T-helper 2 cell (primary cell): Measurements from ENCODE around the gene UGGT2.
"Not testable (repeated sequence)": the region's sequence is repeated elsewhere in the genome, so short reads cannot be mapped to it uniquely, and the experiment has no call there.

Experiments
- DNase-seq, 5 experiments: peaks; one replicate each; pipeline versions ENCODE4 v3.0.0 to v3.0.0-alpha.2; 2012 to 2022

The UGGT2 gene

DNA sequence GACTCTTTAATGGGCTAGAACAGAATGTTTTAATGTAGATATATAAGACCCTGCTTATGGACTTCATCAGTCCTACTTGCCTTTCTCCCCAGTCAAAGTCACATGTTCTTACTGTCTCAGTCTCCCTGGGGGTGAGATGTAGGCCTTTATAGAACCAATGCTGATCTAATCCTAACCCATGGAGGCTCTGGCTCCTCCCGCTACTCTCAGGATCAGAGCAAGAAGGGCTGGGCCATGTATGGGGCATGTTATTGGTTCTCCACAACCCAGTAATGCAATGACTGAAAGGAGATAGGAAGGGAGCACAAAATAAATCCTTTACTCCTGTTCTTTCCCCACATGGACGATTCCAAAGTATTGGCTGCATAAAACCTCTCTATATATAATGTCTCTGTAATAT lies 82.3 kb downstream of the UGGT2 start:
- DNase-seq, result no peak

DNA sequence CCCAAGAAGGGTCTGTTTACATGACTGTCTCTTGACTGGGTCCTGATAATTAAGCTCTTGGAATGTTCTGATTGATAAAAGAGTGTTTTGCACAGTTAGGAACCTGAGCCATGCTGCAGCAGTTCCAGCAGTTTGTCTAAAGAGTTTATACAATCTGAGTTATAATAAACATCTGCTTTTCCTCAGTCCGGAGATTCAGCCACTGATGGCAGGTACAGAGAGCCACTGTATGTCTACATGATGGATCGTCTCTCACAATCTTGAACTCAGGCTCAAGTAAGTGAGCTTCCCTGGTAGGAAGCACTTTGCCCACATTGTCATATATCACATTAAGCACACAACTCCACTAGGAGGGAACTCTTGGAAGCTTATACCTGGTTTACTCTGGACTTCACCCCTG lies 84.3 kb downstream of the UGGT2 start:
- no peak for DNase-seq

DNA sequence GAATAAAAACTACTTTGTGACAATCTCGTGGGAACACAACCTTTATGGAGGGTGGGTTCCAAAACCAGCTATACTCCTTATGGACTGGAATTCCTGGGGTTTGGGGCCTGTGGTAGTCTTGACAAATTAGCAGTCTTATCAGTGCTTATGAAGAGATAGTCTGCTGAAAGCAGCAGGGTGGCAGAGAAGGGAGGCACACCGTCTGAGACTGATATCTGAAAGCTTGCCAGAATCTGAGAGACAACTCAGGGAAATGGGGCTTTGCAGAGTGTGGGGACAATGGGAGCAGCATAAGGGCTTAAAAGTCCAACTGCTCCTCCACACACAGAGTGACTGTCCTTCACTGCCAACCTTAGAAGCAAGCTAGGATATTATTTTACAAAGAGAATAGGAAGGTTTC lies 95.9 kb downstream of the UGGT2 start:
- no peak for DNase-seq

DNA sequence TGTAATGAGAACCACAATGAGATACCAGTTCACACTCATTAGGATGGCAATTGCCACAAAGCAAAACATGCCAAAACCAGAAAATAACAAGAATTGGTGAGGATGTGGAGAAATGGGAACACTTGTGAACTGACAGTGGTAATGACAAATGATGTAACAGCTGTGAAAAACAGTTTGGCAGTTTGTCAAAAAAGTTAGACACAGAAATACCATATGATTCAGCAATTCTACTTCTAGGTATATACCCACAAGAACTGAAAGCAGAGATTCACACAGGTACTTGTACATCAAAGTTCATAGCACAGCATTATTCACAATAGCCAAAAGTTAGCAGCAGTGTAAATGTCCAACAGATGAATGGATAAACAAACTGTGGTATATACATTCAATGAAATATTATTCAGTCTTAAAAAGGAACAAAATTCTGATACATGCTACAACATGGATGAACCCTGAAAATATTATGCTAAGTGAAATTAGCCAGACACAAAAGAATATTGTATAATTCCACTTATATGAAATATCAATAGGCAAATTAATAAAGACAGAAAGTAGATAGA lies 96.5 kb downstream of the UGGT2 start:
- no peak for DNase-seq

DNA sequence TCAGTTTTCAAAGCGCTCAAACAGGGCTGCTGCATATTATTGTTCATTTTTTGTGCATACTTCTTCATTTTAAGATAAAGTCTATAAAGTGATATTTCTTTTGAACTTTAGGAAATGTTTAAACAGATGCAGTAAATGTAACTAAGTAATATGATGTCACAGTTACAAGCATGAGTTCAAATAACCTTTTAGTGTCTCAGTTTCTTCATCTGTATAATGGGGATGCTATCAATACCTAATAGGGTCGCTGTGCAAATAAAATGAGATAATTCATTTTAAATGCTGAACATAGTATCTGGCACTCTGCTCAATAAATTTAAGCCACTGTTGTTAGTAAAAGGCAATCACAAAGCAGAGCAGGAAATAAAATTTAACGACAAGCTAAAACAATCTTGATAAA lies 97.5 kb downstream of the UGGT2 start:
- no peak for DNase-seq

DNA sequence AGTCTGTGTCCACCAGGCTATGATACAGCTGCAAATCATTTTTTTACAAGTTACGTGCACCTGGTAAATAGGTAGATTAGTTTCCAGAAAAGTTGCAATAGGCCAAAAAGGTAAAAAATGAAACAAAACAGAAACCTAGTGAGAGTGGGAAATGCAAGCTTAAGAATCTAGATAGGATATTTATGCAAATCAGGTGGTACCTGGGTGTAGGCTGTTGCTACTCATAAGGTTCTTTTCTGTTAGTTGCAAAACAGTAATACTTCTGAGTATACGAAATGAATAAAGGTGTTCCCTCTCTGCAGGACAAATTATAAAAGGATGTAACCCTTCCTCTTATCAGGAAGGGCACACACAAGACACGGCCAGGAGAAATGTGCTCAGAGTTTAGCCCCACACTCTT lies 97.9 kb downstream of the UGGT2 start:
- no peak for DNase-seq

DNA sequence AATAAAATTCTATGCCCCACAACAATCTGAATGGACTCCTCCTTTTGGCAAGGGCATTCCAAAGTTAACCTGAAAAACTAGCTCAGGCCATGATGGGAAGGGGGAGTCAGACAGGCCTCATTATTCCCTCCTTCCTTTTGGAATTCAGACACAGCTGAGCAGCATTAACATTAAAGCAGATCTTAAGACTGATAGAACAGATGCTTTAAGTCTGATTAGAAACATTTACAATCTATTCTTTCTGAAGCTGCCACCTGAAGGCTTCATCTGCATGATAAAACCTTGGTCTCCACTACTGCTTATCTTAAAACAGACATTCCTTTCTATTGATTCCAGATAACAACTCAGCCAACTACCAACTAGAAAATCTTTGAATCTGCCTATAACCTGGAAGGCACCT lies 98.9 kb downstream of the UGGT2 start:
- DNase-seq, result no peak

DNA sequence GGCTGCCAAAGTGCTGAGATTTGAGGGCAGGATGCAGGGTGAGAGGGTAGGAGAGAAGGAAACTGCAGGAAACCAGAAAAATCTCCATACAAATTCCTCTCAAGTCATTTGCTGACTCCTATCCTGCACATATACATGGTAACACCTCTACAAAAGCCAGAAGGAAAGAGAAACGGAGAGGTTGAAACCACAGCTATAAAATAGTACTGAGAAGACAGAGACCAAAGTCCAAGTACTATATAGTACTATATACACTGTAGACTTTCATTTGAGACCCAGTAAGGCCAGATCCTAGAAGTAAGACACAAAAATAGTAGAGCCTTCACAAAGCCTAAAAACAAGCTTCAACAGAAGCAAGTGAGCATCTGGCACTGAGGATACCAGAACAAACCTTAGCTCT lies 103.1 kb downstream of the UGGT2 start:
- DNase-seq, result no peak

DNA sequence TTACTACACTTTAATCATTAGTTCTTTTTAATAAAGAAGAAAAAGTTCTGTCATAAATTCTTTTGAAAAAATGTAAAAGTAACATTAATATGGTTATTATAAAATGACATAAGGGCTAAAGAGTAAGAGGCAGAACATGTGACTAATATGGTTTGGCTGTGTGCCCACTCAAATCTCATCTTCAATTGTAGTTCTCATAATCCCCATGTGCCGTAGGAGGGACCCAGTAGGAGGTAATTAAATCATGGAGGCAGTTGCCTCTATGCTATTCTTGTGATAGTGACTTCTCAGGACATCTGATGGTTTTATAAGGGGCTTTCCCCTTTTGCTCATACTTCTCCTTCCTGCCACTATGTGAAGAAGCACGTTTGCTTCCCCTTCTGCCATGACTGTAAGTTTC lies 104.5 kb downstream of the UGGT2 start:
- DNase-seq, result no peak

DNA sequence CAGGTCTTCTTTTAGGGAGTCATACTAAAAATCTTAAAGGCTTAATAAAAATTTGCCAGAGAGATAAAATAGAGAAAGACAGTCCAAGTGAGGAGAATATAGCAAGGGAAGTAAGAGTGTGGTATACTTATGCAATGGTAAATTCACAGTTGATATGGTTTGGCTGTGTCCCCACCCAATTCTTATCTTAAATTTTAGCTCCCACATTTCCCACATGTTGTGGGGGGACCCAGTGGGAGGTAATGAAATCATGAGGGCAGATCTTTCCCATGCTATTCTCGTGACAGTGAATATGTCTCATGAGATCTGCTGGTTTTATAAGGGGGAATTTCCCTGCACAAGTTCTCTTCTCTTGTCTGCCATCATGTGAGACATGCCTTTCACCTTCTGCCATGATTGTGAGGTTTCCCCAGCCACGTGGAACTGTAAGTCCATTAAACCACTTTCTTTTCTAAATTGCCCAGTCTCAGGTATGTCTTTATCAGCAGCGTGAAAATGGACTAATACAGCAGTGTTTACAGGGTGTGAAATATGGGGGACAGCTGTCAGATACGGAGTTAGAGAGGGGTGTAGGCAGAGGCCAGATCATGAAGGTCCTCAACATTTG lies 115.4 kb downstream of the UGGT2 start:
- no peak for DNase-seq

DNA sequence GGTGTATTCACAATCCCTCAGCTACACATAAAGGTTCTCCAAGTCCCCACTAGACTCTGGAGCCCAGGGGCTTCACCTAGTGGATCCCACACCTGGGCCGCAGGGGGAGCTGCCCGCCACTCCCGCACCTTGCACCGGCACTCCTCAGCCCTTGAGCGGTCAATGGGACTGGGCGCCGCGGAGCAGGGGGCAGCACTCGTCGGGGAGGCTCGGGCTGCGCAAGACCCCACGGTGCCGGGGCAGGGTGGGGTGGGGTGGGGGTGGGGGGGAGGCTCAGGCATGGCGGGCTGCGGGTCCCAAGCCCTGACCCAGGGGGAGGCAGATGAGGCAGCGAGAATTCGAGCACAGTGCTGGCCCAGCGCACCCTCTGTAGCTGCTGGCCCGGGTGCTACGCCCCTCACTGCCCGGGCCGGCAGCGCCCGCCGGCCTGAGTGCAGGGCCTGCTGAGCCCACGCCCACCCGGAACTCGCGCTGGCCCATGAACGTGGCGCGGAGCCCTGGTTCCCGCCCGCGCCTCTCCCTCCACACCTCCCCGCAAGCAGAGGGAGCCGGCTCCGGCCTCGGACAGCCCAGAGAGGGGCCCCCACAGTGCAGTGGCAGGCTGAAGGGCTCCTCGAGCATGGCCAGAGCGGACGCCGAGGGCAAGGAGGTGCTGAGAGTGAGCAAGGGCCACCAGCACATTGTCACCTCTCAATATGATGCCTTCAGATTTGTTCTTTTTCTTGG lies 121.7 kb downstream of the UGGT2 start:
- DNase-seq, result no peak

DNA sequence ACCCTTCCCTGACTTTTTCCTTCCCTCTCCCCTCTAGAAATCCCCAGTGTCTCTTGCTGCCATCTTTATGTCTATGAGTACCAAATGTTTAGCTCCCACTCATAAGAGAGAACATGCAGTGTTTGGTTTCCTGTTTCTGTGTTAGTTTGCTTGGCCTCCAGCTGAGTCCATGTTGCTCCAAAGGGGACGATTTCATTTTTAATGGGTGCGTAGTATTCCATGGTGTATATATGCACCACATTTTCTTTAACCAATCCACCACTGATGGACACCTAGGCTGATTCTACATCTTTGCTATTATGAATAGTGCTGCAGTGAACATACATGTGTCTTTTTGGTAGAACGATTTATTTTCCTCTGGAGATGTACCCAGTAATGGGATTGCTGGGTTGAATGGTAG lies 123.8 kb downstream of the UGGT2 start:
- no peak for DNase-seq

DNA sequence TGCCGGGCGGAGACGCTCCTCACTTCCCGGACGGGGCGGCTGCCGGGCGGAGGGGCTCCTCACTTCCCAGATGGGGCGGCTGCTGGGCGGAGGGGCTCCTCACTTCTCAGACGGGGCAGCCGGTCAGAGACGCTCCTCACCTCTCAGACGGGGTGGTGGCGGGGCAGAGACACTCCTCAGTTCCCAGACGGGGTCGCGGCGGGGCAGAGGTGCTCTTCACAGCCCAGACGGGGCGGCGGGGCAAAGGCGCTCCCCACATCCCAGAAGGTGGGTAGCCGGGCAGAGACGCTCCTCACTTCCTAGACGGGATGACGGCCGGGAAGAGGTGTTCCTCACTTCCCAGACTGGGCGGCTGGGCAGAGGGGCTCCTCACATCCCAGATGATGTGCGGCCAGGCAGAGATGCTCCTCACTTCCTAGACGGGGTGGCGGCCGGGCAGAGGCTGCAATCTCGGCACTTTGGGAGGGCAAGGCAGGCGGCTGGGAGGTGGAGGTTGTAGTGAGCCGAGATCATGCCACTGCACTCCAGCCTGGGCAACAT lies 124.8 kb downstream of the UGGT2 start:
- DNase-seq, result not testable (repeated sequence)

DNA sequence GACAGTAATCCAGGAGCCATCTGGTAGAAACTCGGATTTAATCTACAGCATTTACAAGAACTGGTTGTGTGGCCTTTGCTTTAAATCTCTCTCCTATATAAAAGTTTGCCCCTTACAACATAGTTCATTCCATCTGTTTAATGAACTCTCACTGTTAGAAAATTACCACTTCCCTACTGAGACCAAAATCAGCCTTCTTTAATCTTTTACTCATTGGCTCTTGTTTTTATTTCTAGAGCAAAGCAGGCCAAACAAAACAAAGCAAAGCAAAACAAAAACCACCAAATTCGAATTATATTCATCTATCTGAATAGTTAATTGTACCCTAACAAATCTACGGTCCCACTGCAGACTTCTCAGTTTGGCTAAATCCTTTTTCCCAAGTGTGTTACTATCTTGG lies 127.0 kb downstream of the UGGT2 start:
- no peak for DNase-seq

DNA sequence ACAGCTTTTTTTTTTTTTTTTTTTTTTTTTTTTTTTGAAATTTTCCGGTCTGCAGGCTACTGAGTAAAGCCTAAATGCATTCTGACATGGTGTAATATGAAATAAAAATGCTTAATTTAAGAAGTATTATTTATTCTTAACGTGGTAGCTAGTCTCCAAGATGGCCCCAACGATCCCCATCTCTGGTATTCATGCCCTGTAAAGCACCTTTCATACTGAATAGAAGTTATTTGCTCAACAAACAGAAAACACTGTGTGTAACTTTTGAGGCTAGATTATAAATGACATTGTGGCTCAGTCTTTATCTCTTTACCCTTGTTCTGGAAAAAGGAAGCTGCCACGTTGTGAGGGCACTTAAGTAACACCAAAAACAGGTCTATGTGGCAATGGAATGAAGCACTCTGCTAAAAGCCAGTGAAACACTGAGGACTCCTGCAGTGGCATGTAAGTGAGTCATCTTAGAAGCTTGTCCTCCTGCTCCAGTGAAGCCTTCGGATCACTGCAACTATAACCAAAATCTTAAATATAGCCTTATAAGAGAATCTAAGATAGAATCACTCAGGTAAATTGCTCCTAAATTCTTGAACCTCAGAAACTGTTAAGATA lies 128.7 kb downstream of the UGGT2 start:
- DNase-seq, result no peak

DNA sequence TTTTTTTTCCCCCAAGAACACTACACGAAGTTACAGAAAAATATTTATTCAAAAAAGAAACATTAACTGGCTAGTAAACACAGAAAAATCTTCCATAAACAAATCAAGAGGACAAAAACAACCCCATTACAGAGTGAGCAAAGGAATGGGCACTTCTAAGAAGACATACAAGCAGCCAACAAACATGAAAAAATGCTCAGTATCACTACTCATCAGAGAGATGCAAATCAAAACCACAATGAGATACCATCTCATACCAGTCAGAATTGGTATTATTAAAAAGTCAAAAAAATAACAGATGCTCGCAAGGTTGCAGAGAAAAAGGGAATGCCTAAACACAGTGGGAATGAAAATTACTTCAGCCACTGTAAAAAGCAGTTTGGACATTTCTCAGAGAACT lies 131.7 kb downstream of the UGGT2 start:
- no peak for DNase-seq

DNA sequence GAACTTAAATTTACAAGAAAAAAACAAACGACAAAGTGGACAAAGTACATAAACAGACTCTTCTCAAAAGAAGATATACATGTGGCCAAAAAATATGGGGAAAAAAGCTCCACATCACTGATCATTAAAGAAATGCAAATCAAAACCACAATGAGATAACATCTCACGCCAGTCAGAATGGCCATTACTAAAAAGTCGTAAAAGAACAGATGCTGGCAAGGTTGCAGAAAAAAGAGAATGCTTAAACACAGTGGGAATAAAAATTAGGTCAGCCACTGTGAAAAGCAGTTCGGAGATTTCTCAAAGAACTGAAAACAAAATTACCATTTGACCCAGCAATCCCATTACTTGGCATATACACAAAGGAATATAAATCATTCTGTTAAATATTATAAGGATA lies 132.7 kb downstream of the UGGT2 start:
- no peak for DNase-seq

DNA sequence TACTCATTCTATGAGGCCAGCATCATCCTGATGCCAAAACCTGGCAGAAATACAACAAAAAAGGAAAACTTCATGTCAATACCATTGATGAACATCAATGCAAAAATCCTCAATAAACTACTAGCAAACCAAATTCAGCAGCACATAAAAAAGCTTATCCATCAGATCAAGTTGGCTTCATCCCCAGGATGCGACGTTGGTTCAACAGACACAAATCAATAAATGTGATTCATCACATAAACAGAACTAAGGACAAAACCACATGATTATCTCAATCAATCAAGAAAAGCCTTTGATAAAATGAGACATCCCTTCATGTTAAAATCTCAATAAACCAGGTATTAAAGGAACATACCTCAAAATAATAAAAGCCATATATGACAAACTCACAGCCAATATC lies 134.3 kb downstream of the UGGT2 start:
- no peak for DNase-seq

DNA sequence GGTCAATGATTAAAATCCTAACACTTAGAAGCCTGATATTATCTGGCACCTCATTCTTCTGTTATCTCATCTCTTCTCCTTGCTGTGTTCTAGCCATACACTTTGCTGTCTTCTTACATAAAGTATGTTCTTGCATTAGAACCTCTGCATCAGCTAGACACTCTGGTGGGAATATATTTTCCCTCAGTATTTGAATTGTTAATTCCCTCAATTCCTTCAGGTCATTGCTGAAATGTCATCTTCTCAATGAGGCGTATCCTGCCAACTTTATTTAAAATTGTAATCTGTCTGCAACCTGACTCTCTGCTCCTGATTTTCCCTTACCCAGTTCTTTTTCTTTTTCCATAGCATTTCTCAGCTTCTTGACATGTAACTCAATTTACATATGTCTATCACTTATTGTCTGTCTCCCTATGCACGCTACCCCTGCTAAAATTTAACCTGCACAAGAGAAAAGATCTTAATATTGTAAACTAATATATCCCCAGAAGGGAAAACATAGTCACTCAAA lies 138.2 kb downstream of the UGGT2 start:
- no peak for DNase-seq

DNA sequence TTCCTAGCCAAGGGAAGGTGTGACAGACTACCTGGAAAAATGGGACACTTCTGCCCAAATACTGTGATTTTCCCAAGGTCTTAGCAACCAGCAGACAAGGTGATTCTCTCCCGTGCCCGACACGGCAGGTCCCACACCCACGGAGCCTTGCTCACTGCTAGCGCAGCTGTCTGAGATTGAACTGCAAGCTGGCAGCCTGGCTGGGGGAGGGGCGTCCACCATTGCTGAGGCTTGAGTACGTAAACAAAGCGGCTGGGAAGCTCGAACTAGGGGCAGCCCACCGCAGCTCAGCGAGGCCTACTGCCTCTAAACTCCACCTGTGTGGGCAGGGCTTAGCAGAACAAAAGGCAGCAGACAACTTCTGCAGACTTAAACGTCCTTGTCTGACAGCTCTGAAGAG lies 146.2 kb downstream of the UGGT2 start:
- DNase-seq, result no peak

DNA sequence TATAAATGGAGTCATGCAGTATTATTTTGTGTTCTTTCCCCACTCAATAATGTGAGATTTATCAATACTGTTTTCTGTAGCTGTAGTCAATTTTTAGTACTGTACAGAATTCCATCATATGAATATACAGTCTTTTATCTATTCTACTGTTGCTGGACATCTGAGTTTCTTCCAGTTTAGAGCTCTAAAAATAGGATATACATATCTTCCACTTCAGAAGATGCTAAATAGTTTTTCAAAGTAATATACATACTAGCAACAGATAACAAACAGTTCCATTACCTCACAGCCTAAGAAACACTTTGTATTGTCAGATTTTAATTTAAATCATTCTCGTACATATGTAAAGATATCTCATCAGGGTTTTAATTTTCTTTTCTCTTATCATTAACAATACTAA lies 149.6 kb downstream of the UGGT2 start:
- DNase-seq, result no peak

DNA sequence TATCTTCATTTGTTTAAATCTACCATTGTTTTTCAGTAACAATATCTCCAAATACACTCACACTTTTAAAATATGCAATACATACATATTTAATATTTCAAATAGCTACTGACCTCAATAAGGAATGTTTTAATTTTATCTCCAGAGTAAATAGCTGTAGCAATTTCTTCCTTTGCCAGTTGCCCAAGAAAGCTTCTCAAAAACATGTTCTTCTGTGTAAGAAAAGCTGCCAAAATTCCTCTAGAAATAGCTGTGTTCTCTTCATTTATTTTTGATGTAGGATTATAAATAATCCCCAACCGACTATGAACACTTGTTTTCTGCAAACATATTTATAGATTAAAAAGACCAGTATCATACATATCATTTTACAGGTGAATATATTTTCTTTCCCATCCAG lies 150.5 kb downstream of the UGGT2 start:
- DNase-seq, result no peak

DNA sequence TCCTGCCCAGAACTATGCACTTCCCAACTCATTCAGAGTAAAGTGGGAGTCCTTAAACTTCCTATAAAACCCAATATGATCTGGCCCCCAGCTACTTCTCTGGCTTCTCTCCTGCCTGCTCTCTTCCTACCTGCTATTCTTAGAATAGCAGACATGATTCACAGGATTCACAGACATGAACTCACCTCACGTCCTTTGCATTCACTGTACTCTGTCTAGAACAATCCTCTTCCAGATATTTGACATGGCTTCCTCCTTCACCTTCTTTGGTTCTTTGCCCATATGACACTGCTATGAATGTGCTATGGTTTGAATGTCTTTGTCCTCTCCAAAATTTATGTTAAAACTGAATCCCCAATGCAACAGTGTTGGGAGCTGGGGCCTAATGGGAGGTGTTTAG lies 154.9 kb downstream of the UGGT2 start:
- no peak for DNase-seq

DNA sequence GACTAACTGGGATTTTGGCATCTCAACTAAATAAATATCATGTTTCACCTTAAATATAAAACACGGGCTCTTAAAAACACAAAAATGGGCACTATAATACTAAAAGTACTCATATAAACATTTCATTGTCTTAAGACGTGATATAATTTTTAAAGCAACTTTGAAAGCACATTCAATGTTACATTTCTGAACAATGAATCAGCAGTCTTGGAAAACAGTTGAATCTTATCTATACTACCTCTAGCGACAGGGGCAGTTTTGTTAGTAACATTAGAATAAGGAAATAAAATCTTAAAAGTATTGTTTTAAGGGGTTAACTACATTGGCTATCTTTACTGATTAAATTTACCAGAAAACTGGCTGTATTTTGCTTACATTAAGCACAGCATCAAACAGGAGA lies 156.9 kb downstream of the UGGT2 start:
- DNase-seq, result no peak
